GM18909 (cell line): ENCODE results near the gene MACROD2.

Experiments
- ATAC-seq: cut with Tn5 transposase; IDR thresholded peaks from one replicate; pipeline ENCODE4 v1.9.1; 2021; ENCODE audit warnings: mild to moderate bottlenecking; ENCODE audit not compliant: unreplicated experiment, poor library complexity

The MACROD2 gene

DNA sequence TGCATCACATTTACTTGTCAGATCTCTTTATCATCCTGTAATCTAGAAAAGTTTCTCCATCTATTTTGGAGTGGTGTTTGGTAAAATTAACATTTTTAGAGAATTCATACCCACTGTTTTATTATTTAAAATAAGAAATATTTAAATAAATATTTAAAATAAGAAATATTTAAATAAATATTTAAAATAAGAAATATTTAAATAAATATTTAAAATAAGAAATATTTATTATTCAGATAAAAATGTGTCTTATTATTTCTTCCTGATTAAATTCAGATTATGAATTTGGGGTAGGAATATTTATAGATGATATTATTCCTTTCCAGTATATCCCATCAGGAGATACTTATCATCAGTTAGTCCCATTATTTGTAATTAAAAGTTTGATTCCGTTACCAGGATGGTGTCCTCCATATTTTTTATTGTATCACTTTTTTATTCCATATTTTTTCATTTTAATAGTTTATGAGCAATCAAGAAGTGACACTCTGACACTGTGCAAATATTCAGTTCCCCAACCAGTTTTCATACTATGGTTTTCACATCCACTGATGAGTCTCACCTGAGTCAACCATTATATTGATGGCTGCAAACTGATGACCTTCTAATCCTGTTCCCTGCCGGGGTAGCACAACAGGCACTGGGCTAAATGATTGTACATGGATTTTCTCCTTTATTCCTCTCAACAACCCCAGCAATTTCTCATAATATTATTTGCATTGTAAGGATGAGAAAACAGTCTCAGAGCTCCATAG is 1555.0 kb downstream of the MACROD2 start:
- no peak for ATAC-seq

DNA sequence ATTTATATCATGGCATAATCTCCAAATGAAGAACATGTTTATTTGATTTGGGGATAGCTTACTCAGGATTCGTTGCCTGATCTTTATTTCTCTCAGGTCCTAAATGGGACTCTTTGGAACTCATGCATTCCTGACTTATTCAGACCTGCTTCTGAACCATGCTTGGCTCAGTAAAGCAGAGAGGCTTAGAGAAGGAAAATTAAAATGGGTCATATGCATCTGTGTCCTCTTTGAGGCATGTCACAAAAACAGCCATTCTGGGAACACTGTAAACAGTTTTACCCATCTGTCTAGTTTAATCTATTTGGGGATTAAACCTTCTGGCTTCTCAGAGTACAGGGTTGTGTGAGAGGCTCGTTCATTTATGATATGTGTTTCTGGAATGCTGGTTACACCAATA is 1560.6 kb downstream of the MACROD2 start:
- no peak for ATAC-seq

DNA sequence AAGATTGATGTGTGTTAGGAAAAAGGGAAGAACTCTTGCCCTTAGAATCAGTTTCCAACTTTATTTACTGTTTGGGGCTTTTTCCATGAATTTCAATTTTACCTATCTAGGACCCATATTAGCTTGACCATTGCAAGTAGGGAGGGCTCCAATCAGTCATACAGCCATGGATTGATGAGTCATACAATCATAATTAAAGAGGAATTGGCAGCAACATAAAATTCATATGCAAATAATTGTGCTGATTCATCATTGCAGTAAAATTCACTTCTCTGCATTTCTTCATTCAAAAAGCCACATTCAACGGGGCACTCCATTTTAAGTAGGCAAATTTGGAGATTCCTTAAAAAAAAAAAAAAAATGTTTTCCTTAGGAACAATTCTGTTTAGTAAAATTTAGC is 1561.6 kb downstream of the MACROD2 start:
- ATAC-seq: no peak

DNA sequence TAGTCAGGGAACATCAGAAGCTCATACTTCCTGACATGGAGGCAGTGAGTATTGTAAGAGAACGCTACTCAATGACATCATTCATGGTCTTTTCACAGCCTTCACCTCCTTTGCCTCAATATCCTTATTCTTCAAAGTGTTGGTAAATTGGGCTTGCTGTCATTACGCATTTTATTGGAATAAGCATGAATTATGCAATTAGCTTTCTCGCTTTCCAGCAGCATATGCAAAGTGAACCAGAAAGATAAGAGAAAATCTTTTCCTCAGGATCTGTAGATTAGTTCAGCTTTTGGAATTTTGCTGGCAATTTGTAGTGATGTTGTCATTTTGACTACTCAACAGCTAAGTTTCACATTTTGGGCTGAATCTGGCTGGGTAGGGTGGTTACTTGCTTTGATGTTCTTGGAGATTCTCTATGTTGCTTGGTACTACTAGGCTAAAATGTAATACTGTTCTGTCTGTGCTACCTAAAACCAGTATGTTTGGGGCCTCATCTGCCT is 1565.8 kb downstream of the MACROD2 start:
- ATAC-seq: no peak

DNA sequence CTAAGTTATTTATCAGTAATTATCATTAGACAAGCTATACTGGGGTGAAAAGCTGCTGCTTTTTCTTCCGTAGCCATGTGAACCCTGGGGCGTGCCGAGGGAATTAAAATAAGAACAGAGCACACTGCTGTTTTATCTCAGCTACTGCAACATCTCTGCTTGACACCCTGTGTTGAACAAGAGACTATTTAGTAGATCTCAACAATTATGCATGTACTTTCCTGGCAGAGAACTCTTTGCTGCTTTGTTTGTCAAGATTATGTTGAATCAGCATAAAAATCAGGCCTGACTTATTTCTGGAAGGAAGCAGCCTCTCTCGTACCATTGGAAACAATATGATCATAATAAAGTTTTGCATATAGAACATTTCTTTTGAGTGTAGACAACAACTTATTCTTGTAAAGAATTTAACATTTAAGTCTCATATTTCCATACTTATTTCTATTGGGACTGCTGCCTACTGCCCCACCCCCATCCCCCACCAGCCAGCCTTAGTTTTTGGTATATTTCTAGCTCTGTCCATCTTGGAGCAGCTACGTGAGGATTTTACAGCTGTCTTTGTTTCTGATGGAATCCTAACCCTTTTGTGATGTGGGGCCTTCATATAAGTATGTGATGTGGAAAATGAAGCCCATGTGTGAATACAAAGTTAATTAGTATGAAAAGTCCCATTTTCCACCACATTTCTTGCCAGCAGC is 1566.5 kb downstream of the MACROD2 start:
- ATAC-seq: no peak

DNA sequence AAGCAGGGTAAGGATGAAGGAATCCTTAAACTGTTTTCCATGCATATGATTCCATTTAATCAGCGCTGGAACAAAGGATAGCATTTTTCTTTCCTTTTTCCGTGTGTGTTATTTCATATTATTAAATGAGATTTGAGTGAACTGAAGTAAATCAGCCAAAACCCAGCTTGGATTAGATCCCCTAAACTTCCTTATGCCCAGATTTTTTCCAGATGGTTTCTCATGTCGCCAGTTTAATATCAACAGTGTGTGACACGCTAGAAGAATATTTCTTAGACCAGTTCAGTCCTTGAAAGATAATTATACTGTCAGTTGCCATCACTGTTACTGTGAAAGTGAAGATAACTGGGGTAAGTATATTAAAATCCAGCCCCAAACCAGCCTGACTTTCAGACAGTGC is 1568.5 kb downstream of the MACROD2 start:
- ATAC-seq: no peak

DNA sequence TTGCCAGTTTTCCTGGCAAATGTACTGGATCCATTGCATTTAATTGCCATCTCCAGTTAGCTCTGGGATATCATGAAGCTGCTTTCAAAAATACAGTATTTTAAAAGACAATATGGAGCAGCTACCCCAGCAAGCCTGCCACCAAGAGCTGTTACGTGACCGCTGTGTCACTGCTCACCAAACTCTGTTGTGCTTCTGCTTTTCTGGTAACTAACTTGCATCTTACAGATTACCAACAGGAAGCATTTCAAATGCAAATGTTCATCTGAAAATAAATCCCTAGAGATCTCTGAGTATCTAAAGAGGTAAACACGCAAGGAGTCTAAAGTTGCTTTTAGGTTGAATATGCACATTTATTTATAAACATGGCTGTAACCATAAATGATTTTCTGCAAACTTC is 1569.7 kb downstream of the MACROD2 start:
- ATAC-seq: peak; percentile 80

DNA sequence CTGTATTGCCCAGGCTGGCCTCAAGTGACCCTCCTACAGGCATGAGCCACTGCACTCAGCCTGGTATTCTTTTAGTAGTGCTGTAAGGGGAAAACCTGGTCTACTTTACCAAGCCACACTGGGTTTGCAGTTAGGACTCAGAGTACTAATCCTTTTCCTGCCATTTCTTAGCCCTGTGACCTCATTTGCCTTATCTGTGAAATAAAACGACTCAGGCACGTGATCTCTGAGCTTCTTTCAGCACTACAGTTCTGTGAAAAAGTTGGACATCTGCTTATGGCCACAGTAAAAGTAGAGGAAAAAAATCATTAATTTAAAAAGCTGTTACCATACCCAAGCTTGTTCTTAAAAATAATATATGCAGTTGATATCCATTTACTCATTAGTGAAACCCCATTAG is 1570.5 kb downstream of the MACROD2 start:
- ATAC-seq: no peak

DNA sequence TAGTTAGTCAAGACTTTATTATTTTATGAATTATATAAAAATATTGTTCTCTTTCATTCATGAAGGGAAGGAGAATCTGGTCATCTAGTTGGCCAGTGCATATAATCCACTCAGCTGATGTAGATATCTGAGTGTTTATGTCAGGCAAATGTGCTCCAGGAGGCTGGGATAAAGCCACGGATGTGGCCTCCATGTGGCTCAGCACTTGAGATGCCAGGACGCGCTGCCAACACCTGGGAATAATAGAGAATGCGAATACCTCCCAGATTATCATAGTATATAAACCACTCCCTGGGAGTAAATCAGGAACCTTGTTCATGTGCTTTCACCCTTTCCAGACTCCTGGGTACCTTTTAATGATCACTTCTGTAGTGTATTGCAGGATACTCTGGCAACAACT is 1571.9 kb downstream of the MACROD2 start:
- ATAC-seq: no peak

DNA sequence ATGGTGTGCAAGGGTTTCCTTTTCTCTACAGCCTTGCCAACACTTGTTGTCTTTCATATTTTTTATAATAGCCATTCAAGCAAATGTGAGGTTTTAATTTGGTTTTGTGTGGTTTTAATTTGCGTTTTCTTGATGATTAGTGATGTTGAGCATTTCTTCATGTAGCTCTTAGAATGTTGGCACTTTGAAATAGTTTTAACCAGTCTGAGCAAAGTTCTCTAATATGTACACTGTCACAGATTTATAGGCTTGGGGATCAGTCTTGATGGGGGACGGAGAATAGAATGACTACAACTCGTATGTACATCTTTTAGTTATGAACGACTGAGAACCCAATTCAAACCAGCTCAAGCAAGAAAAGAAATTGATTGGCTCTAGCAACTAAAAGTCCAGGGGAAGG is 1574.8 kb downstream of the MACROD2 start:
- ATAC-seq: no peak

DNA sequence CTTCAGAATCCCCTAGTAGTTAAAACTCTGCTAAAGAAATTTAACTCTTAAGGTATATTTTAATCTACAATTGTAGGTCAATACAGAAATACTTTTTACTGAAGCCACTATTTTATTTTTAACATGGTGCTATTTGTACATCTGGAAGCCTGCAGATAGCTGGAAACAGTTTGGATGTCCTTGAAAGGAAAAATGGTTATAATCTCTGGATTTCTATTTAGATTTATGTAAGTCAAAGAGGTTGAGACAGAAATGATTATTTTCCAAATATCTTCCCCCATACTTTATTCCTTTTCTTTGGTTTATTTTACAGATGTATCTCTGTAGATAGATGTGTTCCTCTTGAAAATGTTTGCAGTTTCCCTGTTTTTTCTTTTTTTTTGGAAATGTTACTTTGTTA is 1575.7 kb downstream of the MACROD2 start:
- no peak for ATAC-seq

DNA sequence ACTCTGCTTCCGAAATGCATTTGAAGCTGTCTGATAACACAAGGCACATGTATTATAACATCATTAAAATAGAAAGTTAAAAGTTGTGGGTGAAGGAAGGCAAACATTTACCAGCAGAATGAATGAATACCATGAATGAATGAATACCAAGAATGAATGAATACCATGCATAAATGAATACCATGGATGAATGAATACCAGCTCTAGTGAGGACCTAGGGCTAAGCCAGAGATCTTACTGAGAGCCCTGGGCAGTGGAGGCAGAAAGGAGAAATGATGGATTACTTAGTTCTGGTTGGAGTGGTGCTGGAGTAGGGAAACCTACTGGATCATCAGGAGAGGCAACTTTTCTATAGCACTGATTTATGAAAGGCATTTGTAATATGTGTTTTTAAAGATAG is 1579.9 kb downstream of the MACROD2 start:
- no peak for ATAC-seq

DNA sequence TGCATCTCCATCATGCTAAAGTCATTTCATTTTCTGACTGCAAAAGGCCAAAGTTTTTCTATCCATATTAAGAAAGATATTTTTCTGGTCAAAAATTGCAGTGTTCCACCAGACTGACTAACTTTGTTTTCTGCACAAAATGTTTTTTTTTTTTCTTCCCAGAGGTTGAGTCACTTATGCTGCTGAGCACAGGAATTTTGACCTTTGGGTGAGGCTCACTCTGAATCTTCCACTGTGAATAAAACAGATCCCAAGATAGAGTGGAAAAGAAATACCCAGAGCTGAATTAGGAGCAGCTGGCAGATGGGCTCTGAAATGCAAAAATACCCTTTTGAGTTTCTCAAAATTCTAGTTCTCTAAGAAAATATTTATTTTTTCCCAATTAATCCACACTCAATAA is 1581.1 kb downstream of the MACROD2 start:
- ATAC-seq: no peak

DNA sequence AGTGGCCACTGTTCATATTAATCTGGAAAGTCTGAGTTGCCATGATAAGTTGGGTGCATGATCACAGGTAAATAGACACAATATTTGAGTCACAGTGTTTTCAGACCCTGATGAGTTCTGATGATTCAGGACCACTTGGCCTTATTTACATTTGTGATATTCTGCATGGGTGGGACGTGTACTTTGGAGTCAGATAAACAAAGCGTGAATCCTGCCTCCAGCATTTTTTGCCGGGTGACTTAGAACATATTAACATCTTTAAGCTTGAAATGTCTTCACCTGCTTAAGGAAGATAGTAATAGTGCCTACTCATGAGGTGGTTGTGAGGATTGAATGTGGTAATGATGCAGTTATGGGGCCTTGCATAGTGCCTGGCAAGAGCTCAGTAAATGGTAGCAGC is 1582.8 kb downstream of the MACROD2 start:
- ATAC-seq: no peak

DNA sequence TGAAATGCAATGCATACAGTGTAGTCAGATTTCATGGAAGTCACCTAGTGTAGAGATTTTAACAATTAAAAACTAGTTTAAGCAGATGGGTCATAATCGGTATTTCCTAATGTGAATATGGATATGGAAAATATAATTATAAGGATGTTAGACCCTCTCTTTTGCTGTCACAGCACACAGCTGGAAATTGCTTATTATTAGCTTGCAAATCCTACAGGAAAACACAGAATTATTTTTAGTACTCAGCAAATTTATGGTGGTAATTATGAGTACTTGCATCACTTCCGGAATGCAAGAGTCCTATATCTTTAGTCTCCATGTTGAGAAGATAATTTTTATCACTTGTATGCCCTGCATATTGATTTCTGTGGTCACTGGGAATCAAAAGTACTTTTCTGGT is 1584.4 kb downstream of the MACROD2 start:
- no peak for ATAC-seq

DNA sequence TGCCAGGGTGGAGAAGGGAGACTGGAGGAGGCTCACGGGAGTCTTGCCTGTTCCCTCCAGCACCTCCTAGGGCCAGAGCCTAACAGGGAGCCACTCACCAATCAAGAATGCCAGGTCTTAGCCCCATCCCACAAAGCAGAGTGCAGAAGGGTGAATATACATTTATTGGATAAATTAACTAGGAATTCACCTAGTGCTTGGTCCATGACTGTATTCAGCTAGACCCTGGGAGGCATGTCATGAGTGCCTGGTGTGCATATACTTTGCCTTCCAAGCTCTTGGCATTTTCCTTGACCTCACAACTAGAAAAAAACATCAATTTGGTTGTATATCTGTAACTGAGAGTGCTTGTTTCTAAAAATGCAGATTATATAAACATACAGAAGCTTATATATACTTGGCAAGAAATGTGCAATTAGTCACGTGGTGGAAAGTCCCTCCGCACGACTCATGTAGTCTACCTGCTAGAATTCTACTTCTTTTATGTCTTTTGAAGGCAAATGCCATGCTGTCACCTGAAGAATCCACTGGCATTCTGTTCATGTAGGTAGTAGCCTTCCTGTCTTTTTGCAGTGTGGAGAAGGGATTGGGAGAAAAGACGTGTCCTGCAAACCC is 1586.9 kb downstream of the MACROD2 start:
- no peak for ATAC-seq

DNA sequence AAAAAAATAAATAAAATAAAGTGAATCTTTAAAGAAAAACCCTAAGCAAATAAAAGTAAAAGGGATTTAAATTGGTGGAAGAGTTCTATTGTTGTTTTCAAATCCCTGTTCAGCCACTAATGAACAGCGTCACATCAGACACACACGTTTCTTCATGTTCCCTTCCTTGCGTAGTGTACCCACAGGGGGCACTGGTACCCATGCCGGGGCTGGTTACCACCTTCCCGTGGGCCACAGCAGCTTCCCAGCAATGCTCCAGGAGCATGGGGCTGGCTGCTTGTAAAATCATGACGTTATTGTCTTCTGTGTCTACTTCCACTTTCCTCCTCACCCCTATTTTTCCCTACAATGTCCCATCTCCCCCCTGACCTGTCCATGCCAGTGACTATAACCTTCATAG is 1589.2 kb downstream of the MACROD2 start:
- no peak for ATAC-seq

DNA sequence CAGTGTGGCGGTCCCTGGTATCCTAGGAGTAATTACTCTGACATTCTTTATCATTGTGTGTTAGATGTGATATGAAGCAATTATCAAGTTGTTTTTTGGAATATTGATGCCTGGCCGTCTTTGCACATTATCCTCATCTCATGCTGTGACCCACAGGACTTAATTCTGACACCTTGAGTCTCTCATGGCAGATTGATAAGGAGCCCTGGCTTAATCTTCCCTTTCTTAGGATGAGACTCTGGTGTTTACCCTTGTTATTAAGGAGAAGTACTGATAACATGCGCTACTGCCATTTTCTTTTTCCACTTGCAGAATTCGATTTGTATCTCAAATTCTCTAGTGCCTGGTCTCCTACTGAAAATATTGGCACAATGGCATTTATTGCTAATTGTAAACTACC is 1597.8 kb downstream of the MACROD2 start:
- ATAC-seq: no peak

DNA sequence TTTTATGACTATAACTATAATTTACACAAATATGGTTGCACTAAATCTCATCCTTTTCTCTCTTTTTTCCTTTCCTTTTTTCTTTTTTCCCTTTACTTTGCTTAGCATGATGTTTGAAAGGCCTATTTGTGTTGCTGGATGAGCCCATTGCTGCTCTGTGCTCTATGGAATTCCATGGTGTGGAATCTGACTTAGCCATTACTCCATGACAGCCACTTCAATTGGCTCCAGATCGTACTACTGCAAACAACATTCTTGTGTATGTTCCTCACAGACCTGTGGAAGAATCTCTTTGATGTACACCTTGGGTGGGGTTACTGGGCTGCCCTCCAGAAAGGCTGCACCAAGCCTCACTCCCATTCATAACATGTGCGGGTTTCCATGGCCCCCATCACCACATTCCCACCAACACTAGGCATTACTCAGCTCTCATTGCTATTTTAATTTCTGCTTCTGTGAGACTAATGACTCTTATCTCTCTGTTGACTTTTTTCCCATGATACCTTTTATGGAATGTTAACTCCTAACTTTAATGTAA is 1598.9 kb downstream of the MACROD2 start:
- ATAC-seq: no peak

DNA sequence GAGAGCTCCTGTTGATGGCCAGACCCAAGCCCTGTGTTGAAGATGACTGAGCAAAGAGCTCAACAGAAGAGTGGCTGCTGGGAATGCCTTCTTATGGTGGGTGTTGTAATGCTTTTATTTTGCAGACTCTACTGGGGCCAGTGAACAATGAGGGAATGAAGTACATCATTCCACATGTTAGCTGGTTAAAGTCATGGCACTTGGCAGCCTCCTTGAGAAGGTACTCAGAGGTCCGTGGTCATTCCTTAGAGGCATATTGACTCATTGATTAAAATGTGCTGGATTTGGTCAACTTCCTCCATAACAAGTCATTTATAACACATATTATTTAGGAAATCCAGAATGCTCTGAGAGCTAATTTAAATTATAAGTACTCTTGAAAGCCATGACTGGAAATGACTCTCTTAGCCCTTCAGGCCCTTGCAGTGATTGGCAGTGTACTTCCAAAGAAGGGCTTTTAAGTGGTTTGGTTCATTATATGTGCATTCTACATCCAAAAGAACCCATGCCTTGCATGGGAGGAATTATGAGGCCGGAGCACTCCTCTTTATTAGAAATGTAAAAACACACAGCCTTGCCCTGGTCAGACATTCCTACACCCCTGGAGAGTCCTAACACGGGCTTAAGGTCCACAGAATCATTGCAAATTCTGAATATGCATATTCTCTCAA is 1601.0 kb downstream of the MACROD2 start:
- ATAC-seq: no peak

DNA sequence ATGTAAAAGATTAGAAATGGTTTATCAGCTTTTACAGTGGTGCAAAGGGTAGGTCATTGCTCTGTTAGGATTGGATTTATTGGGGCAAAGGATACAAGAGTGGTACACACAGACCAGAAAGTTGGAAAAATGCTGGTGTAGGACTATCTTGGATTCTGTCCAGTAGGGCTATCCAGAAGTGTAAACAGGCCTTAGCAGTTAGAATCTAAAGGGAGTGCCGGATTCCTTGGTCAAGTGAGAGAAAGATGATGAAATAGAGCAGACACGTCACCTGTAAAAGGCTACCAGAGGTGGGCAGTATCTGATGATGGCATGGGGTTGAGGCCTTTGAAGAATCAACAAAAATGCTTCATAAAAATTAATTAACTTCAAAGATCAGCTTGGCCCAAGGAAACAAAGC is 1602.0 kb downstream of the MACROD2 start:
- ATAC-seq: no peak
